Tongue (tissue), 3 donors: ENCODE data around the gene CD83. TPM values are rescaled to one million over a fixed set of nuclear protein-coding genes. Genes with fewer than 3 reads are reported as not detected.
"Not testable (repeated sequence)": the region's sequence is repeated elsewhere in the genome, so short reads cannot be mapped to it uniquely, and the experiment has no call there.

Experiments
- DNase-seq: peaks from one replicate; pipeline ENCODE4 v3.0.0-alpha.2; 2015
- small RNA-seq: library from RNA; depleted of rRNA; stranded (forward); fragments of <200 nt; gene quantifications from one replicate; pipeline ENCODE3, GENCODE V24; 2014; ENCODE audit warnings: low replicate concordance
- total RNA-seq: library from RNA; depleted of rRNA; stranded (reverse); fragments of >200 nt; gene quantifications from one replicate; pipeline ENCODE4 v1.2.3, GENCODE V29; 2014

The CD83 gene
- total RNA-seq, 1 donor from 2014 or later, result 16.7 TPM

GRCh38 chr6:14149739-14150130 lies 32.2 kb downstream of the CD83 start:
- DNase-seq, result no peak

GRCh38 chr6:14151300-14151699 lies 33.7 kb downstream of the CD83 start:
- not testable (repeated sequence) for DNase-seq

GRCh38 chr6:14151773-14152172 lies 34.2 kb downstream of the CD83 start:
- no peak for DNase-seq

GRCh38 chr6:14153228-14153627 lies 35.7 kb downstream of the CD83 start:
- DNase-seq, result no peak

GRCh38 chr6:14159090-14159489 lies 41.5 kb downstream of the CD83 start:
- no peak for DNase-seq

- no peak for DNase-seq
These were observed 45.3 kb downstream of the CD83 start for GRCh38 chr6:14162826-14163225.

- no peak for DNase-seq
These were observed 47.5 kb downstream of the CD83 start for GRCh38 chr6:14165091-14165490.

GRCh38 chr6:14166839-14167238 lies 49.3 kb downstream of the CD83 start:
- DNase-seq, result no peak

GRCh38 chr6:14170128-14170527 lies 52.6 kb downstream of the CD83 start:
- DNase-seq, result no peak

GRCh38 chr6:14172562-14172961 lies 55.0 kb downstream of the CD83 start:
- no peak for DNase-seq

- DNase-seq, result no peak
These were observed 56.7 kb downstream of the CD83 start for GRCh38 chr6:14174226-14174625.

- peak; percentile 14 for DNase-seq
These were observed 57.4 kb downstream of the CD83 start for GRCh38 chr6:14174996-14175395.

GRCh38 chr6:14176429-14176828 lies 58.9 kb downstream of the CD83 start:
- no peak for DNase-seq

GRCh38 chr6:14177413-14178082 lies 60.0 kb downstream of the CD83 start:
- DNase-seq, result no peak

- DNase-seq, result no peak
These were observed 60.5 kb downstream of the CD83 start for GRCh38 chr6:14178083-14178445.

- no peak for DNase-seq
These were observed 63.0 kb downstream of the CD83 start for GRCh38 chr6:14180609-14181008.

GRCh38 chr6:14182916-14183315 lies 65.3 kb downstream of the CD83 start:
- DNase-seq, result no peak

Small RNA genes within 50 kb of the gene (small RNA-seq; reads per million reads assigned to genes)
- gene RNU7-133P, result not detected

Other genes with a start within 250 kb of the CD83 start
- 0.51 TPM for gene RNF182, start 192.8 kb upstream of the CD83 start, total RNA-seq